NCI-H2107 (cell line): Measurements from ENCODE around the gene TNFRSF4.

Experiments
- DNase-seq: peaks from one replicate; lab custom pipeline; 2025; lab: John Stamatoyannopoulos, UW

Gene TNFRSF4

DNA sequence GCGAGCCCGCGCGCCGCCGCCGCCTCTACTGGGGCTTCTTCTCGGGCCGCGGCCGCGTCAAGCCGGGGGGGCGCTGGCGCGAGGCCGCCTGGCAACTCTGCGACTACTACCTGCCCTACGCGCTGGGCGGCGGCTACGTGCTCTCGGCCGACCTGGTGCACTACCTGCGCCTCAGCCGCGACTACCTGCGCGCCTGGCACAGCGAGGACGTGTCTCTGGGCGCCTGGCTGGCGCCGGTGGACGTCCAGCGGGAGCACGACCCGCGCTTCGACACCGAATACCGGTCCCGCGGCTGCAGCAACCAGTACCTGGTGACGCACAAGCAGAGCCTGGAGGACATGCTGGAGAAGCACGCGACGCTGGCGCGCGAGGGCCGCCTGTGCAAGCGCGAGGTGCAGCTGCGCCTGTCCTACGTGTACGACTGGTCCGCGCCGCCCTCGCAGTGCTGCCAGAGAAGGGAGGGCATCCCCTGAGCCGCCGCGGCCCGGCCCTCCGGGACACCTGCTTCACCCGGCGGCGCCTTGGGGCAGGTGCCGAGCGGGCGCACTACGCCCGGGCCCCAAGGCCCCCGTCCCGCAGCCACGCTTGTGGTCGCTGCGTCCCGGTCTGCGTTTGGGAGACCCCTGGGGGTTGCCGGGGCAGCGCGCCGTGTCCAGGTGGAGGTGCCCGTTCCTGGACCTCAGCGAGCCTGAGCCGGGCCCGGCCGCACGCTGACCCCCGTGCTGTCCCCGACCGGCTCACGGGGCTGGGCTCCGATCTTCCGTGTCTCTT is 19.0 kb upstream of the TNFRSF4 start:
- no peak for DNase-seq

- no peak for DNase-seq
These were observed 18.3 kb upstream of the TNFRSF4 start, which contains the start of gene B3GALT6 for GRCh38 chr1:1232208-1232795. Gene B3GALT6 (plus strand): TSS chr1:1232237. CDS start chr1:1232279, 42 bp downstream.

GRCh38 chr1:1231400-1232207 is 17.7 kb upstream of the TNFRSF4 start, which contains the start of gene SDF4:
Gene SDF4 (minus strand): TSS chr1:1232001. CDS start chr1:1228772, 3,229 bp downstream.
- DNase-seq, result peak; percentile 40

DNA sequence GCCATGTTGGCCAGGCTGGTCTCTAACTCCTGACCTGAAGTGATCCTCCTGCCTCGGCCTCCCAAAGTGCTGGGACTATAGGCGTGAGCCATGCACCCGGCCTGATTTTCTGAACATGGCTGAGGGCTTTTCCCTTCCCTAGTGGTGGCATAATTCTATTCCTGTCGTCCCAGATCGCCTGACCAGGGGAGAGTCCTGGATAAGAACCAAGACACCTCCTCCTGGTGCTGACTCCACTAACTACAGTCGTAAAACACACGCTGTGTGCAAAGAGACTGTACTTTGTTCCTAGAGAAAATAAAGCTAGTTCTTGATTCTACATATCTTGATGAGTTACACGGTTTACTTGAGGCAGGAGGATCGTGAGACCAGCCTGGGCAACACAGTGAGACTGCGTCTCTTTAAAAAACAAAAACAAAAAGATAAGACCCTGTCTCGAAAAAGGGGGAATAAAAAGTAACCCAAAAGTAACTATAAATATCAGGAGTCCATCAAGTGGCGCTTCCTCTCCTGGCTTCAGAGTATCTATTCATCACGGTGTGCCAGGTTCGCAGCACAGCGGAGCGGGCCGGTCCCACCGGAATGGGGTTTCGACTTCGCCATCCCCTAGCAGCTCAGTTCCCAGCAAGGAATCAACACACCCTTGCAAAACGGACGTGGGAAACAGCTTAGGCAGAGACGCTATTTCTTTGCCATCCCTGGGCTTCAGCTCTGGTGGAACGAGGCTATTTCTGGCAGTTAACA is 16.9 kb upstream of the TNFRSF4 start:
- no peak for DNase-seq

DNA sequence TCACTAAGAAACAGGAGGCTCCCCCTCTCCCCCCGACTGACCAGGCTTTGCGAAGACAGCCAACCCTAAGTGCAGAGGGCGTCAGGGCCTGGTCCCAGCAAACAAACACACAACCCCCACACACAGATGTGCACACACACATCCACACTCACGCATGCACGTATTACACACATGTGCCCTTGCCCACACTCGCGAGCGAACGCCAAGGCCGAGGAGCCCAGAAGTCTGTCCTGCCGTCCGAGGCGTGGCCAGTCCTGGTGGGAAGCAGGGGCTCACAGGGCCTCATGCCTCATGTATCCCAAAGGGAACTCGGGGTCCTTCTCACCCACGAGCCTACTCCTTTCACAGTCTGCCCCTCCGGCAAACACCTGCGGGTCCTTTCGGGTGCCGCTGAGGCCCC is 15.8 kb upstream of the TNFRSF4 start:
- no peak for DNase-seq

DNA sequence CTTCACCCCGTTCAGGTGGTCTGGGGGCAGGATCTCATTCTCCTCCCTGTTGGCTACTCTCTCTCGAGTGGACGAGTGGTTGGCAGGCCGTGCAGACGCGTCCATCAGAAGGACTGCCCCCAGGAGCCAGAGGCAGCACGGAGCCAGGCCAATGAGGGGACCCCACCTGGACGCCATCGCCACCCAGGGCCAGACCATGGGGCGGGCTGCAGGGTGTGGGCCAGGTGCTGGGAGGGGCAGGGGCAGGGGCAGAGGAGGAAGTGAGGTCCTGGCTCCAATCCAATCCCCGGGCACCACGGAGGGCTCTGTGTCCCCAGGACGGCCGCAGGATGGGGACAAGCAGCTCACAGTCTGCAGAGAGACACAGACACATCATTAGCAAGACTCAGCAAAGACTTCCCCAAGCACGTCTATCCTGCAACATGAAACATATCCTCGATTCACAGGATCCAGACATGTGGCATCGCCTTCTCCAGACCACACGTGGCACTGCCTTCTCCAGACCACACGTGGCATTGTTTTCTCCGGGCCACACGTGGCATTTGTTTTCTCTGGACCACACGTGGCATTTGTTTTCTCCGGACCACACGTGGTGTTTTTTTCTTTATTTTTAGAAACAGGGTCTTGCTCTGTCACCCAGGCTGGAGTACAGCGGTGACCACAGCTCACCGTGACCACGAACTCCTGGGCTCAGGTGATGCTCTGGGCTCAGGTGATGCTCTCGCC is 14.8 kb upstream of the TNFRSF4 start:
- no peak for DNase-seq

- DNase-seq, result no peak
These were observed 14.2 kb upstream of the TNFRSF4 start for GRCh38 chr1:1228187-1228586.

DNA sequence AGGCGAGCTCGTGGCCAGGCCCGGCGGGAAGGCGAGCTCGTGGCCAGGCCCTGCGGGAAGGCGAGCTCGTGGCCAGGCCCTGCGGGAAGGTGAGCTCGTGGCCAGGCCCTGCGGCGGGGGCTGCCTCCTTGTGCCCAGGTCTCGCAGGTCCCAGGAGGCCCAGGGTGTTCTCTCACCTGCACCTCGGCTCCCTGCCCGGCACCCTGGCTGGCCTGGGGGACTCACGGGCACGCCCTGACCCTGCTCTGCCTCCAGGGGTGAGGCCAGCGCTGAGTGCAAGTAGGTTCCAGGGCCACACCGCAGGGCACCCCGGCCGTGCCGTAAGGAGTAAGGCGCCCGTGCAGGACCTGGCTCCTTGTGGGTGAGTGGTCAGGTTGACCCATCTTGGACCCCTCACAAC is 13.4 kb upstream of the TNFRSF4 start:
- no peak for DNase-seq

- DNase-seq, result no peak
These were observed 12.8 kb upstream of the TNFRSF4 start for GRCh38 chr1:1226566-1227362.

DNA sequence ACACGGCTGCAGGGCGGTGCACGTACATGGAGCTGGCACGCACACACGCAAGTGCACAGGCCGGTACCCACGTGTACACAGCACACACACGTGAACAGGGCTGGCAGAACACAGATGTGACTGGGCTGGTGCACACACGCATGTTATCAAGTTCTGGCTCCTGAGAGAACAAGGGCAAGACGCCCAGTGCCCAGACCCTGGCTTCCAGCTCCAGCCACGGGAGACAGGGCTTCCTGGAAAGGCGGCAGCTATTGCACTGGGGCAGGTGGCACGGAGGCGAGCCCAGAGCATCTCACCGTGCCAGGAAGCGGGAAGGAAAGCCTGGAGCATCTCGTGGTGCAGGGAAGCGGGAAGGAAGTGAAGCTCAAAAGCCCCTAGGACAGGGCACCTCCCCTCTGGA is 12.0 kb upstream of the TNFRSF4 start:
- no peak for DNase-seq

- no peak for DNase-seq
These were observed 11.4 kb upstream of the TNFRSF4 start for GRCh38 chr1:1225238-1225845.

DNA sequence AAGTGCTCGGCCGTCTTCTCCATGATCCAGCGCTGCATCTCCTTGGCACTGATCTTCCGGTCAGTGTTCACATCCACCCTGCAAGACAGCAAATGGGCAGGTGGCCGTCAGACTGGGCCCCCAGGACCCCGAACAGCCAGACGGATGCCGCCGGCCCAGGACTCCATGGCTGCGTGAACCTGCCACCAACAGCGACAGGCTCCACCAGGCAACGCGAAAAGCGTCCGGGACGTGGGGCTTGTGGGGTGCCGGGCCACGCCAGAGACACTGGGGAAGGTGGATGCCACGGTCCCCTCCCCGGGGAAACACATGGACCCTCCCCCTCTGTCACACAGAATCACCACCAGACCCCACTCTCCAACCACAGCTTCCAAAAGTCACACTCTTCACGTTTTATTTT is 9.9 kb upstream of the TNFRSF4 start:
- no peak for DNase-seq

DNA sequence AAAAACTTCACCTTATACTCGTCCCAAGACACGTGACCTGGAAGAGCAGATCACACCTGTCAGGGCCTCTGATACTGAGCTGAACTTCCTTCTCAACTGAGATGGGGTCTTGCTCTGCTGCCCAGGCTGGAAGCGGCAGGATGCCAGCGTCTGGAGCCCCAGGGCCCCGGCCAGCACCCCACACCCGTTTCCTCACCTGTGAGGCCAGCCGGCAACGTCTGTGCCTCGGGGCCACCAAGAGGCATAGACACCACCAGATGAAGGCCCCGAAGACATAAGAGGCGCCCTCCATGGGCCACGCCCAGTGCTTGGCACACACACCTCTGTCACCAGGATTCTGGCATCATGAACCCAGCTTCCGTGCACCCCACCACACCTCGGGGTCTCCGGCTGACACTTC is 9.4 kb upstream of the TNFRSF4 start:
- DNase-seq, result no peak

DNA sequence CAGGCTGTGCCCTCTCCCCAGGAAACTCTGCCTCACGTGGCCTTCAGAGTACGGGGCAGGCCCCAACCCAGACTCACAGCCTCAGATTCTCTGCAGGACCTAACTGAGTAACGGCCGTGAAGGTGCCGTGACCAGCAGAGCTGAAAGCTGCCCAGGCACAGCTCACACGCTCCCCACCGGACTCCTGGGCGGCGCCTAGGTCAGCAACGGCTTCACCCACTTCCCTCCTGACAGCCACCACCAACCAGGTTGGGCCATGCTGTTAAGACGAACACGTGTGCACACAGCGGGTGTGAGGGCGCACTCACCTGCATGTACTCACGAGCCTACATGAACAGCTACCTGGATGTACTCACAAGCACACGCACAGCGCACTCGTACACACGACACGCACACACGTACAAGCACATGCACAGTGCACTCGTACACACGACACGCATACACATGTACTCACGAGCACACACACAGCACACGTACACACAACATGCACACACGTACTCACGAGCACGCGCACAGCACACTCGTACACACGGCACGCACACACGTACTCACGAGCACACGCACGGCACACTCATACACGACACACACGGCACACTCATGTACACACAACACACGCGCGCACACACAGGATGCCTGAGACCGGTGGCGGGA is 8.7 kb upstream of the TNFRSF4 start:
- no peak for DNase-seq

DNA sequence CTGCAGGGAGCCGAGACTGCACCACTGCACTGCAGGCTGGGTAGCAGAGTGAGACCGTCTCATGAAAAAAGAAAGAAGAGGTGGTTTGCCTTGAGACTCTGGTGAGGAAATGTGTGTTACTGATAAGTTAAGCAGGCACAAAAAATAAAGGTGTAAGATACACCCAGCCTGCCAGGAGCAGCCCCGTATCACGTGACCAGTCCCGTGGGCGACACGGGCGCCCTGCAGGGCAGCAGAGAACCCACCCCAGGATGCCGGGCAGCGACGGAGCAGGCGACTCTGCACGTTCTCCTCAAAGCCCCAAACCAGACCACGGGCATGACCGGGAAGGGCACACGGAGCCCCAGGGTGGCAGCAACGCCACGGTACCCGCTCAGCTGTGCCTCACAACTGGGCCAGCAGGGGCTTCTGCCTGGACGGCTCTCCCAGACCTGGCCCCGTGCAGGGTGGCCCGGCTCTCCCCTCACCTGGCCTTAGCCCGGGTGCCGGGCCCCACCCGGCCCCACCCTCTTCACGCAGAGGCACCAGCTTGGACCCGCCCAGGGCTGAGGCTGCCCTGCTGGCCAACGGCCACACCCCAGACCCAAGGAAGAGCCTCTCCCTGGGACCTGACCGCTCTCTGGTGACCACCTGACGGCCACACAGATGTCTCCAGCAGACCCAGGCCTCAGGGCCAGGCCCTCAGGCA is 8.1 kb upstream of the TNFRSF4 start:
- no peak for DNase-seq

DNA sequence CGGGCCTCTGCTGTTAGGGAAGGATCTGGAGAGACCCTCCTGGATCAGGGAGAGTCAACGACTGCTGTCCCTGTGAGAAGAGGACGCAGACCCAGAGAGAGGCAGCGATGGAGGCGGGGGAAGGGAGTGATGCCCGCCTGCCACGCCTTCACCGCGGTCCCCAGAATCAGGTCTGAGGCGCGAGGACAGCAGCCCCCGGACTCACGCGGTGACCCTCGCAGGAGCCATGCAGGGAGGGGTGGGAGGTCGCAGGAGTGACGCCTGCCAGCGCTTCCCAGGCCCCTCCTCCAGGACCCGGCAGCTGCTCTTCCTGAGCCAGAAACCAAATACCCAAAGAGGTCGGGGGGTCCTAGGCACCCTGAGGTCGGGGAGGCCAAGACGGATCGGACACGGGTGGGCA is 6.2 kb upstream of the TNFRSF4 start:
- DNase-seq, result no peak

DNA sequence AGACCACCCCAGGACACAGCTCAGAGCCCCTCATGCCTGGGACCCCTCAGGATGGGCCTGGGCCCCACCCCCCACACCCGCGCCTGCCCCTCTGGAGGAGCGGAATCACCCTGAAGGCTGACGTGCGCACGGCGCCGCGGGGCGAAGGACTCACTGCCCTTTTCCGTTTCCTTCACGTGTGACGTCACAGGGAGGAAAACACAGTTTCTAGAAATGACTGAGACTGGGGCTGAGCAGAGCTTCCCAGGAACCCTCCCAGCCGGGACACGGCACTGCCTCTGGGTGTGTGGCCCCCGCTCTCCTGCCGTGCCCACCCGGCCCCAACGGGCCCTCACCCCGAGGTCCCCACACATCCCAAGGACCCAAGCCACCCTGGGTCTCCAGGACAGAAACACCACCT is 5.4 kb upstream of the TNFRSF4 start:
- DNase-seq, result no peak

DNA sequence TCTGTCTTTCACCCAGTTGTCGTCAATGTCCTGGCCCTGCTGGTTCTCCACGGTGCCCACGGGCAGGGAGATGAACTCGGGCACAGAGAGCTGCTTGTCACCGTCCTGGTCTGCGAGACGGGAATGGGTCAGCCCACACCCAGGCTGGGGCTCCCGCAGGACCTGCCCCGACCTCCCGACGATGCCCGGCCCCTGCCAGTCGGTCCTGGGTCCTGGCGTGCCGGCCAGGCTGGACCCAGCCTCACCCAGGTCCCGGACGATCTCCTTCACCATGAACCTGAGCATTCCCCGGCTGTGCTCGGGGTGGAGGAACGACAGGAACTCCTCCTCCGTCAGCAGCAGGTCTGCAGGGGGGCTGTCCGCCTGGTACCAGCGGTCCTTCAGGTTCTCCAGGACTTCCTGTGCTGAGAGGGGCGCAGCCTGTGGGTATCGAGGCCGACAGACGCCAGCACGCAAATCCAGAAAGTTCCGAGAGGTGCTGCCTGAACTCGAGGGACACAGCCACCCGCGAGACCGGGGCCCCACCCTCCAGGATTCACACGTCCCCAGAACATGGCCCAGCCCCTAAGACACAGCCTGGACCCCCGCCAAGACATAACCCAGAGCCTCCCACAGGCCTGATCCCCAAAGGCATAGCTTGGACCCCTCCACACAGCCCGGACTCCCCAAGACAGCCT is 4.7 kb upstream of the TNFRSF4 start:
- no peak for DNase-seq
